ENCODE data around the gene TRAPPC3L. TPM values are rescaled to one million over a fixed set of nuclear protein-coding genes. Genes with fewer than 3 reads are reported as not detected.

The TRAPPC3L gene
- total RNA-seq, 2 experiments from 2014 or later = not detected

DNA sequence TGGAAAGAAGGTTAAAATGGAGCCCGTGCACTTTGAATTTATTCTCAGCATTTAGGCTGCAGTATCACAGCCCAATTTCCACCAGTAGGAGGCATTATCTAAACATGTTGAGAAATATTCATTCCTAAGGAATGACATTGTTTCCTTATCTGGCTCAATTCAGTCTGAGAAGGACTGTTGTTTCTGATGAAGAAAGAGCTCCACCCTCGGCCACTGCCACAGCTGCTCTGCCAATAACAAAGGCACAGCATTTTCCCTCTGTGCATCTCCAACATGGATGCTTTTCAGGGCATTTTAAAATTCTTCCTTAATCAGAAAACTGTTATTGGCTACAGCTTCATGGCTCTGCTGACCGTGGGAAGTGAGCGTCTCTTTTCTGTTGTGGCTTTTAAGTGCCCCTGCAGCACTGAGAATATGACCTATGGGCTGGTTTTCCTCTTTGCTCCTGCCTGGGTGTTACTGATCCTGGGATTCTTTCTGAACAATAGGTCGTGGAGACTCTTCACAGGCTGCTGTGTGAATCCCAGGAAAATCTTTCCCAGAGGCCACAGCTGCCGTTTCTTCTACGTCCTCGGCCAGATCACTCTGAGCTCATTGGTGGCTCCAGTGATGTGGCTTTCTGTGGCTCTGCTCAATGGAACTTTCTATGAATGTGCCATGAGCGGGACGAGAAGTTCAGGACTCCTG is 33.9 kb downstream of the TRAPPC3L start, which contains the start of gene CALHM5:
Gene CALHM5 (plus strand): TSS at position 216 of the 687 bp plus-strand sequence. CDS start 58 bp downstream, at position 274.
- DNase-seq (no peak), ATAC-seq (ENCODE audit: poor library complexity) (no peak)
- no peaks in the 10 kb centered on the region for H3K36me3 ChIP-seq (ENCODE audit: insufficient read depth, low read length)
- TF ChIP-seq, protein P1, sequence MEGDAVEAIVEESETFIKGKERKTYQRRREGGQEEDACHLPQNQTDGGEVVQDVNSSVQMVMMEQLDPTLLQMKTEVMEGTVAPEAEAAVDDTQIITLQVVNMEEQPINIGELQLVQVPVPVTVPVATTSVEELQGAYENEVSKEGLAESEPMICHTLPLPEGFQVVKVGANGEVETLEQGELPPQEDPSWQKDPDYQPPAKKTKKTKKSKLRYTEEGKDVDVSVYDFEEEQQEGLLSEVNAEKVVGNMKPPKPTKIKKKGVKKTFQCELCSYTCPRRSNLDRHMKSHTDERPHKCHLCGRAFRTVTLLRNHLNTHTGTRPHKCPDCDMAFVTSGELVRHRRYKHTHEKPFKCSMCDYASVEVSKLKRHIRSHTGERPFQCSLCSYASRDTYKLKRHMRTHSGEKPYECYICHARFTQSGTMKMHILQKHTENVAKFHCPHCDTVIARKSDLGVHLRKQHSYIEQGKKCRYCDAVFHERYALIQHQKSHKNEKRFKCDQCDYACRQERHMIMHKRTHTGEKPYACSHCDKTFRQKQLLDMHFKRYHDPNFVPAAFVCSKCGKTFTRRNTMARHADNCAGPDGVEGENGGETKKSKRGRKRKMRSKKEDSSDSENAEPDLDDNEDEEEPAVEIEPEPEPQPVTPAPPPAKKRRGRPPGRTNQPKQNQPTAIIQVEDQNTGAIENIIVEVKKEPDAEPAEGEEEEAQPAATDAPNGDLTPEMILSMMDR (IDR thresholded peaks at IDR 0.05) = no peak
- ChIA-PET CTCF (no interaction called here), POLR2A (no interaction called here)
- Mint-ChIP-seq H3K27me3 (peaks cover under 1% of the 10 kb centered on the region), H3K4me3 (no peak within 1 kb of the TSS), H3K27ac (no peak within 1 kb of the TSS), H3K9me3 (peaks cover 8% of the 10 kb centered on the region), H3K36me3 (ENCODE audit: low read depth) (no peaks in the 10 kb centered on the region), H3K4me1 (ENCODE audit: low read depth) (no peaks in the 10 kb centered on the region)
- no peaks in the 10 kb centered on the region for H3K4me1 ChIP-seq (ENCODE audit: insufficient read depth, low read length)
- intact Hi-C loops (cut with DNase I, micrococcal nuclease) = no loop called here
- peaks cover 0 to 3% of the 10 kb centered on the region in 2 experiments for H3K9me3 ChIP-seq (ENCODE audit: control insufficient read depth in 1 of 2, insufficient read depth in 1 of 2, low read length in 2 of 2)
- no peak within 1 kb of the TSS for H3K27ac ChIP-seq (ENCODE audit: low read depth in 1 of 2, low read length in 2 of 2)
- no peak within 1 kb of the TSS for H3K4me3 ChIP-seq (ENCODE audit: low read length)
- no peaks in the 10 kb centered on the region for H3K27me3 ChIP-seq (ENCODE audit: control insufficient read depth in 1 of 2, insufficient read depth in 2 of 2, low read length in 2 of 2)

GRCh38 chr6:116508527-116508926 is 37.0 kb downstream of the TRAPPC3L start:
- peaks cover 0 to 3% of the 10 kb centered on the region in 2 experiments for H3K9me3 ChIP-seq (ENCODE audit: control insufficient read depth in 1 of 2, insufficient read depth in 1 of 2, low read length in 2 of 2)
- H3K4me3 Mint-ChIP-seq = no peak overlapping the region
- H3K4me1 ChIP-seq (ENCODE audit: insufficient read depth, low read length) = no peaks in the 10 kb centered on the region
- CTCF ChIA-PET = no interaction called here
- TF ChIP-seq, protein P1 (IDR thresholded peaks at IDR 0.05) = no peak
- intact Hi-C loops (cut with DNase I, micrococcal nuclease) = no loop called here
- H3K4me3 ChIP-seq (ENCODE audit: low read length) = no peak overlapping the region
- H3K27ac ChIP-seq (ENCODE audit: low read depth in 1 of 2, low read length in 2 of 2) = no peak overlapping the region
- POLR2A ChIA-PET = no interaction called here
- DNase-seq (no peak), ATAC-seq (ENCODE audit: poor library complexity) (no peak)
- H3K4me1 Mint-ChIP-seq (ENCODE audit: low read depth) = no peaks in the 10 kb centered on the region
- peaks cover 9% of the 10 kb centered on the region for H3K27me3 Mint-ChIP-seq
- H3K9me3 Mint-ChIP-seq = peaks cover 8% of the 10 kb centered on the region
- H3K27me3 ChIP-seq (ENCODE audit: control insufficient read depth in 1 of 2, insufficient read depth in 2 of 2, low read length in 2 of 2) = no peaks in the 10 kb centered on the region
- H3K36me3 Mint-ChIP-seq (ENCODE audit: low read depth) = no peaks in the 10 kb centered on the region
- H3K27ac Mint-ChIP-seq = no peak overlapping the region
- H3K36me3 ChIP-seq (ENCODE audit: insufficient read depth, low read length) = no peaks in the 10 kb centered on the region

GRCh38 chr6:116507324-116507723 is 38.2 kb downstream of the TRAPPC3L start:
- Mint-ChIP-seq H3K36me3 (ENCODE audit: low read depth) (no peaks in the 10 kb centered on the region), H3K4me3 (no peak overlapping the region), H3K27ac (no peak overlapping the region), H3K9me3 (peaks cover 8% of the 10 kb centered on the region), H3K27me3 (peaks cover 22% of the 10 kb centered on the region), H3K4me1 (ENCODE audit: low read depth) (no peaks in the 10 kb centered on the region)
- Histone ChIP-seq H3K4me1 (ENCODE audit: insufficient read depth, low read length) (no peaks in the 10 kb centered on the region), H3K9me3 (ENCODE audit: control insufficient read depth in 1 of 2, insufficient read depth in 1 of 2, low read length in 2 of 2) (peaks cover 0 to 3% of the 10 kb centered on the region in 2 experiments), H3K36me3 (ENCODE audit: insufficient read depth, low read length) (no peaks in the 10 kb centered on the region), H3K4me3 (ENCODE audit: low read length) (no peak overlapping the region), H3K27me3 (ENCODE audit: control insufficient read depth in 1 of 2, insufficient read depth in 2 of 2, low read length in 2 of 2) (no peaks in the 10 kb centered on the region), H3K27ac (ENCODE audit: low read depth in 1 of 2, low read length in 2 of 2) (no peak overlapping the region)
- TF ChIP-seq, protein P1 (IDR thresholded peaks at IDR 0.05) = no peak
- ATAC-seq (ENCODE audit: poor library complexity) (no peak), DNase-seq (no peak)
- POLR2A ChIA-PET = no interaction called here
- CTCF ChIA-PET = interaction anchor here (1.0 kb wide), 1 partner anchor 53 kb away, joined by 3 read pairs; no protein-coding TSS in a partner anchor
- intact Hi-C loops (cut with DNase I, micrococcal nuclease) = no loop called here

Measured in CD4-positive, alpha-beta T cell (primary cell).